HG03039 (cell line): ENCODE measurements around the gene IP6K2.
"Not testable (repeated sequence)": the region's sequence is repeated elsewhere in the genome, so short reads cannot be mapped to it uniquely, and the experiment has no call there.

Source experiments
- ATAC-seq: cut with Tn5 transposase; IDR thresholded peaks from one replicate; pipeline ENCODE4 v1.9.1; 2021; ENCODE audit warnings: mild to moderate bottlenecking, moderate library complexity; ENCODE audit not compliant: unreplicated experiment

Gene IP6K2

DNA sequence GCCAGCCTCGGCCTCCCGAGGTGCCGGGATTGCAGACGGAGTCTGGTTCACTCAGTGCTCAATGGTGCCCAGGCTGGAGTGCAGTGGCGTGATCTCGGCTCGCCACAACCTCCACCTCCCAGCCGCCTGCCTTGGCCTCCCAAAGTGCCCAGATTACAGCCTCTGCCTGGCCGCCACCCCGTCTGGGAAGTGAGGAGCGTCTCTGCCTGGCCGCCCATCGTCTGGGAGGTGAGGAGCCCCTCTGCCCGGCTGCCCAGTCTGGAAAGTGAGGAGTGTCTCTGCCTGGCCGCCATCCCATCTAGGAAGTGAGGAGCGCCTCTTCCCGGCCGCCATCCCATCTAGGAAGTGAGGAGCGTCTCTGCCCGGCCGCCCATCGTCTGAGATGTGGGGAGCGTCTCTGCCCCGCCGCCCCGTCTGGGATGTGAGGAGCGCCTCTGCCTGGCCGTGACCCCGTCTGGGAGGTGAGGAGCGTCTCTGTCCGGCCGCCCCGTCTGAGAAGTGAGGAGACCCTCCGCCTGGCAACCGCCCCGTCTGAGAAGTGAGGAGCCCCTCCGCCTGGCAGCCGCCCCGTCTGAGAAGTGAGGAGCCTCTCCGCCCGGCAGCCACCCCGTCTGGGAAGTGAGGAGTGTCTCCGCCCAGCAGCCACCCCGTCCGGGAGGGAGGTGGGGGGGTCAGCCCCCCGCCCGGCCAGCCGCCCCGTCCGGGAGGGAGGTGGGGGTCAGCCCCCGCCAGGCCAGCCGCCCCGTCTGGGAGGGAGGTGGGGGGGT is 16.9 kb upstream of the IP6K2 start:
- not testable (repeated sequence) for ATAC-seq

DNA sequence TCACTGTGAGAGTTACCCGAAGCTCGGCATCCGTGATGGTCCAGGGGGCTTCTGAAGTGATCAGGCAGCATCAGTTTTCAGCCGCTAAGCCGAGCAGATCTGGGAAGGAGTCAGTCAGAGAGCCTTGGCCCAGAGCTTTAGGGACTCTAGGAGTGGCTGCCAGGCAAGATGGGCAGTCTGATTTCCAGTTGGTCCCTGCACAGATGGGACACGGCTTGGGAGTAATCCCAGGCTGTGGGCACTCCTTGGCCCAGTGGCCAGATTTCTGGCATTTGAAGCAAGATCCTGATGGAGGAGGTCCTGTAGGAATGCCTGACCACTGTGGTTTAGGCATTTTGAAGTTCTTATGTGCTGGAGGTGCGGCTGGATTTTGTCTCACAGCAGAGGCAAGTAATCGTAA is 10.5 kb upstream of the IP6K2 start:
- no peak for ATAC-seq

- ATAC-seq, result not testable (repeated sequence)
Measured at GRCh38 chr3:48725185-48725855, 8.3 kb upstream of the IP6K2 start.

DNA sequence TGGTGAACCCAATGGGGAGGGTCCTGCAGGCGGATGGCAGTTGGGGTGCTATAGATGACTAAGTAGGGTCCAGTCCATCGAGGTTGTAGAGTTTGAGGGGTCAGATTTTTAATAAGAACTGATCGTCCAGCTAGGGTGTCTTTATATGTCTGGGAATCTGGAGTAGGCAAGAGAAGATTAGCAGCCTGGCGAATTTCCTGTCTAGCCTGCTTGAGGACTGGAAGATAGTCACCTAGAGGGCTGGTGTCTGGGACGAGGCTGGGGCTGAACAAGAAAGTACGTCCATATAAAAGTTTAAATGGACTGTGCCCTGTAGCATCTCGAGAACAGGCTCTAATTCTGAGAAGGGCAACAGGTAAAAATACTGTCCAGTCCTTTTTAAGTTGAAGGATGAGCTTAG is 6.7 kb upstream of the IP6K2 start:
- no peak for ATAC-seq

DNA sequence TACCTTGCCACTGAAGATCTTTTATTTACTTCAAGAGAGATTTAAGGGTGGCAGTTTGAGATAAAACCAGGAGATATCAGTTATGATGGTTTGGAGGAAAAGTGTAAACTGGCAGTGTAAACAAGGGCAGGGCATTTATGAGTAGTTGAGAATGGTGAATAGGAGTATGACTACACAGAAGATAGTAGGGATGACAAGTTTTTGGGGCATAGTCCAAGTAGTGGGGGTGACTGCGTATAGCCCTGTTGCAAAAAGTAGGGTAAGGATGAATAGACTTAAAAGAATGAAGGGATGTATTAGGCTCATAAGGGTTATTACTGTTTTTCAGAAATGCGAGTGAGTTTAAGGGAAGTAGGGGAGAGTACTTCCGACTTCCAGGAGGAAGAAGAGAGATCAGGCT is 6.3 kb upstream of the IP6K2 start:
- not testable (repeated sequence) for ATAC-seq

DNA sequence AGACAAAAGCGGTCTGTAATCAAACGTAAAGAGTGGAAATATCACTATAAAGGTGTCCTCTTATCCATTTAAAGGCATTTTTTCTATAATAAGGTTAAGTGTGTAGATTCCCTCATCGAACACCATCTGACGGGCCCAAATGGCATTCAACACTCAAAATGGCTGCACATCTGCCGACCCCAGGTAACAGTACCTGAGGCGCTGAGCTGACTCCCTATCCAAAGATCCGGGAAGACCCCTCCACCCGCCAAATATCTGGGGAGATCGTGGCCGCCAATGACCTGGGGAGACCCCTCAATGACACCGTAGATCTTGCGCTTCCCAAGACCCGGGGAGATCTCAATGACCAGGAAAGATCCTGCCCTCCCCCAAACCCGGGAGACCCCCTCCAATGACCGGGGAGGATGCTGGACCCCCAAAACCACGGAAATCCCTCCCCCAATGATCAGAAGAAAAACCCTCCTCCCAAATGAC is 476 bp downstream of the IP6K2 start:
- no peak for ATAC-seq

GRCh38 chr3:48715174-48715800 is 1.7 kb downstream of the IP6K2 start:
- ATAC-seq, result no peak

GRCh38 chr3:48711727-48712126 is 5.3 kb downstream of the IP6K2 start:
- no peak for ATAC-seq

DNA sequence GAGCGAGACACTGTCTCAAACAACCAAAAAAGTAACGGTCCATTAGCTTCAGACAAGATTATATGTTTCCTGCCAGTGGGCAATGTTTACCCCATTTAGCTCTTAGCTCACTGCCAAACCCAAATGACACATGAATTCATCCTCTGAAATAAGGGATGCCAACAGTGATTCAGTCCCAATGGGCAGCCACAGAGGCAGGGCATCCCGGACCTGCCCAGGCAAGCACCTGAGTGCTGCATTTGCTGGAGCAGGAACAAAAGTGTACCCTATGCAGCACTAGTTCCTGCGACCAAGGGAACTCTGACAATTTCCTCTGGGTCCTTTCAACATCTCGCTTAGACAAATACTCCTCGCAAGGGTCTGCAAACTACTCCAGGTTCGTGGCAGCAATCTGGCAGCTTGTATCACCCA is 8.0 kb downstream of the IP6K2 start:
- no peak for ATAC-seq

DNA sequence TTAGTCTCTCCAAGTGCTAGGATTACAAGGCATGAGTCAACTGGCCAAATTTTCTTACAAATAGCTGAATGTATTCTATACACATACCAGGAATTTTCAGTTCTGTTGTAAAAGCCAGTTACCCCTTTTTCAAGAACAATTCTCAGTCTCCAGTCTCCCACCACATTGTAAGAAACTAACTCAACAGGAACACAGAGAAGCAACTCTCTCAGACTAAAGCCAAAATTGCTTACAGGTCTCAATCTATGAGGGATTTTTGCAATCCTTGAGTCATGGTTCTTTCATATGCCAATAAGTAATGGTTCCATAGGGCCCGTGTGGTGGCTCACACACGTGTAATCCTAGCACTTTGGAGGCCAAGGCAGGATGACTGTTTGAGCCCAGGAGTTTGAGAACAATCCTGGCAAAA is 8.5 kb downstream of the IP6K2 start:
- no peak for ATAC-seq

DNA sequence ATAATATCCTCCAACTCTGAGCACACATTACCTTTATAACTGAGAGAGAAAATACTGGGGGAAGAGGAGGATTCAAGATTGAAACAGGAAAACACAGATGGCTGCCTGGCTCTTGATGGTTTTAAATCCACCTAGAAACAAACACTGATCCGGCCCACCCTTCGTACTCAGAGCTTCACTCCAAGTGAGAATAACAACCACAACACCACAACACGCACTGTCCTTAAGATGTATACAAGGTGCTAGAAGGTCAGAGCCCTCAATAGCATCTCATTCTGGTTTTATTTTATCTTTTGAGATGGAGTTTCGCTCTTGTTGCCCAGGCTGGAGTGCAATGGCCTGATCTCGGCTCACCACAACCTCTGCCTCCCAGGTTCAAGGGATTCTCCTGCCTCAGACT is 9.9 kb downstream of the IP6K2 start:
- ATAC-seq, result no peak

DNA sequence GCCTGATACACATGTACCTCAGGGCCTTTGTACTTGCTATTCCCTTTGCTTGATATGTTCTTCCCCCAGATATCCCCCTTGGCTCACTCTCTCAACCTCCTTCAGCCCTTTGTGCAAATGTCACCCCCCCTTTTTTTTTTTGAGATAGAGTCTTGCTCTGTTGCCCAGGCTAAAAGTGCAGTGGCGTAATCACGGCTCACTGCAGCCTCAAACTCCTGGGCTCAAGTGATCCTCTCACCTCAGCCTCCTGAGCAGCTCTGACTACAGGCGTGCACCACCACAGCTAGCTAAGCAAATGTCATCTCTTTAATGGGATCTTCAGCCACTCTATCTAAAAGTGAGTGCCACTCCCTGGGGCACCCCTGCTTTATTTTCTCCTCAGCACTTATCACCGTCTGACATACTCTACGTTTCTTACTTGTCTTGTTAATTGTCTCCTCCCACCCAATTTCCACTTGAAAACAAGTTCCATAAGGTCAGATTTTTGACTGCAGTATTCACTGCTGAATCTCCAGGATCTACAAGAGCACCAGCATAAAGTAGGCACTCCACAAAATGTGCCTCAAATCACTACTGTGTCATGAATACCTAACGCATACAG is 14.6 kb downstream of the IP6K2 start:
- no peak for ATAC-seq

DNA sequence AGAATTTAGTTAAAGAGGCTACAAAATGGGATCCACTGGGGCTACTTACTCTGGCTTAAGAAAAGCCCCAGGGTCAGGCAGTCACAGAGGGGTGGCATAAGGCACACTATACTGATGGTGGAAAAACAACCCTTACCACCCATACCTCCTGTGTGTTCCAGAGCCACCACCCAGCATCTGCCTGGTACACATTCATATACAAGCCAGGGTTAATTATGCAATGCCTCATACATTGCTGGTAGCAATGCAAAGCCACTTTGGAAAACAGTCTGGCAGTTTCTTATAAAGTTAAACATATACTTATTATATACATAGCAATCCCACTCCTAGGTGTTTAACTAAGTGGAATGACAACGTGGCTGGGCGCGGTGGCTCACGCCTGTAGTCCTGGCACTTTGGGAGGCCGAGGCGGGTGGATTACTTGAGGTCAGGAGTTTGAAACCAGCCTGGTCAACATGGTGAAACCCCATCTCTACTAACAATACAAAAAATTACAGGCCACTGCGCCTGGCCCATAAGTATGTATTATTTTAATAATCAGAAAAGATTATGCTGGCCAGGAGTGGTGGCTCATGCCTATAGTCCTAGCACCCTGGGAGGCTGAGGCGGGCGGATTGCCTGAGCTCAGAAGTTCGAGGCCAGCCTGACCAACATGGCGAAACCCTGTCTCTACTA is 16.2 kb downstream of the IP6K2 start:
- no peak for ATAC-seq

DNA sequence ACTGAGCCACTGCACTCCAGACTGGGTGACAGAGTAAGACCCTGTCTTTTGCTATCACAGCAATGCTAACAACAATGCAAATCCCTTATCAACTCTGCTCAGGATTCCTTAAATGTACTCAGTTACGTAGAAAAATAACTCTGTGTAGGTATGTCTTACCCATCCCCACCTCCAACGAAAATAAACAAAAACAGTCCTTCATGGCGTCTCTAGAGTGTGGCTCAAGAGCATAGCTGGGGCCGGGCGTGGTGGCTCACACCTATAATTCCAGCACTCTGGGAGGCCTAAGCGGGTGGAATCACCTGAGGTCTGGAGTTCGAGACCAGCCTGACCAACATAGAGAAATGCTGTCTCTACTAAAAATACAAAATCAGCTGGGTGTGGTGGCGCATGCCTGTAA is 18.1 kb downstream of the IP6K2 start:
- ATAC-seq, result no peak

- no peak for ATAC-seq
Measured at GRCh38 chr3:48697952-48698351, 19.1 kb downstream of the IP6K2 start.

DNA sequence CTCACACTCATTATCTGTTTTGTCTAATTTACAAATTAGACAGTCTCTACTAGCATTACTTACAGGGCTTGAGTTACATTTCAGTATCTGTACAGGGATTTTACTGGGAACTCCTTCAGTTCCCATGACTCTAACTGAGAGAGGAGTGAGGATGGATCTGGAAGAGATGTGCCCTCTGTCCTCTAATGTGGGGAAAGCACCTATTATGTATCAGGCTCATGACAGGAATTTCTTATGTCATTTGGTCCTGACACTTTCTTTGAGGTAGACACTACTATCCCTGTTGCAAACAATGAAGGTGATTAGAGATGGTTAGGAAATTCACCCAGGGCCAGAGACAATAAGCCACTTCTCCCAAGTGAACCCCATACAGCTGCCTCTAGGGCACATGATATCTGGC is 20.4 kb downstream of the IP6K2 start:
- ATAC-seq, result no peak

DNA sequence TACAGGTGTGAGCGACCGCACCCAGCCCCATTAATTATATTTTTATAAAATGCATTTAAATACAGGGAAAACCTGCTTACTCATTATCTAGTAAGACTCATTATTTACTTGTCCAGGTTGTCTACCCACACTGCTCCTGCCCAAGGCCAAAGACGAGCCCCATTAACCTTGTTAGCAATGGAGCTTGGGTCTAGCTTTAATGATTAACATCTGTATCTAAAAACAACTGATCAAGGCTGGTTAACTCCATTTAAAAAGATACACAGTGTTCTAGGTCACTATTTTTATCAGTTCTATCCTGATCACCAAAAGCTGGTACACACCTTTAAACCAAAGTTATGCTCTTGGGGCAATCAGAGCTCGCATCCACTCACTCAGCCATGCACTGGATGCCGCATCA is 20.9 kb downstream of the IP6K2 start:
- no peak for ATAC-seq

GRCh38 chr3:48695393-48695753 is 21.6 kb downstream of the IP6K2 start:
- ATAC-seq, result no peak

GRCh38 chr3:48694610-48695392 is 22.2 kb downstream of the IP6K2 start:
- no peak for ATAC-seq

DNA sequence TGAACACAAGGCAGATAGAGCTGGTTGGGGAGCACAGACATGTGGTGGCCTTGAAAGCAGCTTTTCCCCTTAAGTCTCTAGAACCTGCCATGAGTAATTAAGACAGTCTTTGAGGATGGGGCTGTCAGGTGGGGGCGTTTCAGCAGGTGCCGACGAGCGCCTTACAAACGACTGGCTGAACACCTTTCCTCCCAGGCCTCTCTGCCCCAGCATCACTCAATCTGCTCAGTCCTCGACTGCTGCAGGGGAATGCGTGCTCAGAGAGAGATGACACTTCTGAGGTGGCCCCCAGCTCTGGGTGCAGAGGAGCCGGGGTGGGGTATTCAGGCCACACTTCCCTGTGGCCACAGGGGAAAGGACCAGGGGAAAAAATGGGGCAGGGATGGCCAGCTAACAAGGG is 23.2 kb downstream of the IP6K2 start:
- ATAC-seq, result no peak
